ENCODE results near the gene TATDN3.
"Not testable (repeated sequence)": the region's sequence is repeated elsewhere in the genome, so short reads cannot be mapped to it uniquely, and the experiment has no call there.

The TATDN3 gene

DNA sequence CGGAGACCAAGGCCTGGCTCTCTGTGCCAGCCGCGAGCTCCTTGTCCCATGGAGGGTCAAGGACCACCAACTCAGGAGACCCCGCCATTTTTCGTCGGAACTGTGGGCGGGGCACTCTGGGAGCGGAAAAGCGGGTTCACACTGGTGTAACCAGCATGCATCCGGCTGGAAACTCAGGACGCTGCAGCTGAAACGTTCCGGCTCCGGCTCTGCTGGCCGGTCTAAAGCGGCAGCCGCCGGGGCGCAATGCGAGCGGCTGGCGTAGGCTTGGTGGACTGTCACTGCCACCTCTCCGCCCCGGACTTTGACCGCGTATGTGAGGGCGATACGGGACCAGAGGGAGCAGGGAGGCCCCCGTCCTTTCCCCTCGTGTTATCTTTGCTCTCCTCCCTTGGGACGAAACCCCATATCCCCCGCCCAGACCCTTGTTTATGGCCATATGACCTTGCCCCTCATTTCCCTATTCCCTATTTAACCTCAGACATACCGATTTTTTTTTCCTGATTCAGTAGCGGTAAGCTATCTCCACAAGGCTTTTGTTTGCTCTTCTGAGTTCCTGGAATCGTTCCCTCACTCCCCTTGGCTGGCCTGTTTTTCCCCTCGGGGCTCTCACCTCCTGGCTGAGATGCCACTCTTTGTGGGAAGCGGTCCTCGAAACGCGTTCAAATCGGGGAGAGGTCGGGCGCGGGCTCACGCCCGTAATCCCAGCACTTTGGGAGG, at the start of gene TATDN3, which contains the start of gene NSL1:
Gene TATDN3 (plus strand): TSS at position 219 of the 720 bp plus-strand sequence. CDS start 28 bp downstream, at position 247.
Gene NSL1 (minus strand): TSS at position 102 of the 720 bp plus-strand sequence. CDS start 14 bp downstream, at position 88.
- DNase-seq: peak; percentile 76 to 98 (median 88)

DNA sequence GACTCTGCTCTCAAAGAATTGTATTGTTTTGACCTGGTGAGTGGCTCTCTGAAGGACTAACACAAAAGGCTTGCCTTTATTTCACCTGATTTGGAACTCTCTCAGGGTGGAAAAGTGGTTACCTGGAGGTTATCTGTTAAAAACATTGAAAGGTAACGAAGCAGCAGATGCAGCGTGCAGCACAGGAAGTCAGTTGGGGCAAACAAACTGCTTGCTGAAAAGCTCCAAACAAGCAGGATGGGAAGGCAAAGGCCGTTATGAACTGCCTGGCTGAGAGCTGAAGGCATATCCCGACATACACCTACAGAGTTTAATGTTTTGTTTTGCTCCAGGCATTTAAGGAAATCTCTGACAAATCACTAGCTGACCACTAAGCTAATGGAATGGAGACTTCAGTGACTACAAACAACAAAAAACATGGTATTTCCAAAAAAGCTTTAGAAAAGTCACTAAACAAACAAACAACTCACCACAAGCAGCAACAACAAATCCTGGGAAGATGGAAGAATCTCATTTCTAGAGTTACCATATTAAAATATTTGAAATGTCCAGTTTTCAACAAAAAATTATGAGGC, 47.7 kb upstream of the TATDN3 start:
- no peak for DNase-seq

DNA sequence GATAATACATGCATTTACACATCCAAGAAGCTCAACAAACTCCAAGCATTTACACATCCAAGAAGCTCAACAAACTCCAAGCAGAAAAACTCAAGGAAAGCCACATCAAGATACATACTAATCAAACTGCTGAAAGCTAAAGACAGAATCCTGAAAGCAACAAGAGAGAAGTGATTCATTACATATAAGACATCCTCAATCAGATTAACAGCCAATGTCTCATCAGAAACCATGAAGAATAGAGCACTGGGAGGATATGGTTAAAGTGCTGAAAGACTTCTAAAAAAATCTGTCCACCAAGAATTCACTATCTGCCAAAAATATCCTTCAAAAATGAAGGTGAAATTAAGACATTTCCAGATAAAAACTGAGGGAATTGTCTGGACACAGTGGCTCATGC, 46.4 kb upstream of the TATDN3 start:
- no peak for DNase-seq

GRCh38 chr1:212746546-212746945, 45.1 kb upstream of the TATDN3 start:
- no peak for DNase-seq

- DNase-seq: no peak
Measured at GRCh38 chr1:212749821-212750535, 41.7 kb upstream of the TATDN3 start.

- no peak for DNase-seq
Measured at GRCh38 chr1:212752252-212752933, 39.3 kb upstream of the TATDN3 start.

- no peak for DNase-seq
Measured at GRCh38 chr1:212752934-212753497, 38.7 kb upstream of the TATDN3 start.

- no peak for DNase-seq
Measured at GRCh38 chr1:212753749-212754148, 37.9 kb upstream of the TATDN3 start.

DNA sequence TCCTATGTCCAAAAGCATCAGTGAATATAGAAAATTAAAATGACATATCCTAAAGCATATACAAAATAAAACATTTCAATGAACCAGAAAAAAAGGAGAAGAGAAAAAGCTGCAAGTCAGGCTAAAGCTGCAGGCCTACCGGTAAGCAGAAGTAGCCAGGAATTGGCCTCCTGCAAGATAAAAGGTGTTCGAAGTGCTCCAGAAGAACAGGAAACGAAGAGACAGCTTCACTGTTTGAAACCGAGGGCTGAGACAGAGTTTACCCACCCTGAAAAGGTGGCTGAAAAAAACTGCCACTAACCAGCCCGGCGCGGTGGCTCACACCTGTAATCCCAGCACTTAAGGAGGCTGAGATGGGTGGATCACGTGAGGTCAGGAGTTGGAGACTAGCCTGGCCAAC, 37.5 kb upstream of the TATDN3 start:
- no peak for DNase-seq

GRCh38 chr1:212754680-212755079, 37.0 kb upstream of the TATDN3 start:
- DNase-seq: no peak

DNA sequence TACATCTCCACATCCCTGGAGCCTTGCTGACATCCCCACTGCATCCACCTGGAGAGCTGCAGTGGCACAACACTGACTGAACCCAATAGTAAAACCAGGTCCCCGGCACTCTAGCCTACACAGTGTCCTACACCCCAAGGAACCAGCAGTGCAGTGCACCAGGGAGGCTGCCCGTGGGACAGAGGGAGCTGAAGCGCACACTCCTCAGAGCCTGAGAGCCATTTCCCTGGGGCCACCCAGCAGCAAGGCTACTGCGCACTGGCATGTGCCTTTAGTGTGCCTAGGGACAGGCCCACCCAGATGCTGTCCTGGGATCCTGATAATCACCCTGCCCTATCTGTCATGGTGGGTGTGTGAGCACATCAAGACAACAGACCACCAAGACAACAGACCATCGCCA, 32.0 kb upstream of the TATDN3 start:
- DNase-seq: no peak

DNA sequence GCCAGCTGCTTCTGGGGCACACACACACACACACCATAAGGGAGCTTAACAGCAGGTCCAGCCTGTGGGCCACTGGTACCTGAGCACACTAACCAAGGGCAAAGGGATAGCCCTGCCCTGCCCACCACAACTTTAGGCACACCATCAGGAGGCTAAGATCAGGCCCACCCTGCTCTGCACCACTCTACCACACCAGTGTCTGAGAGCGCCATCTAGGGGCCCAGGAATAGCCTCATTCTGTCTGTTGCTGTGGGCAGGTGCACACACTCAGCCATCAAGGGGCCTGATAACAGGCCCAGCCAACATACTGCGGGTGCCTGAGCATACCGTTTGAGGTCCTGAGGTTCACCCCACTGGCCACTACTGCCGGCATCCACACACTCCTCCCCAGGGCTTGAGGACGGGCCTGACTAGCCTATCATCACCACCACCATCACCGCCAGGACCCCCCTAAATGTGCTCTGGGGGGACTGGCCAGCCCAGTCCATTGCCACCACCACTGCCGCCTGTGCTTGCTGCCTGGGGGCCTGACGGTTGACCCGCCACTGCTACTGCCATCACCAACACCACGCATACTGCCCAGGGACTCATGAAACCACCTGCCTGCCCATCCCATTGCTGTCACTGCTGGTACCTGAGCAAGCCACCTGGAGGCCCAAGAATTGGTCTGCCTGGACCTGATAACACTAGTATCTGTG, 31.4 kb upstream of the TATDN3 start:
- peak in 3 of 4 experiments; percentile 1 to 13 (median 3) for DNase-seq

- DNase-seq: no peak
Measured at GRCh38 chr1:212762234-212762633, 29.5 kb upstream of the TATDN3 start.

DNA sequence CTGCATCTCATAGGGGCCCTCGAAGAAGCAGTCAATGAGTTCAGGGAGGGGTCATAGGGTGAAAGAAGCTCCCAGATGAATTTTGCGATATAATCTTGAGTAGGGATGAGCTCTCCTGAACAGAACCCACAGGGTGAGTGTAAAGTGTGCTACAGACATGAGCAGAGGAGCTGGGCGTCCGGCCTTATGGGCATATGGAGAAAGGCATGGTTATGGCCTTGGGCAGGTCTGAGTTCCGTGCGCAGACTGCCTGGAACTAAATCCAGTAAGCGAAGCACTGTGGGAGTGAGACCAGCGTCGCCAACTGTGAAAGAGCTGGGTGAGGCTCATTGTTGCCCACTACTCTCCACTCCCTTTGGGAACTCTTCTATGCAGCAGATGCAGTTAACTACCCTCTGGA, 28.9 kb upstream of the TATDN3 start:
- DNase-seq: no peak

DNA sequence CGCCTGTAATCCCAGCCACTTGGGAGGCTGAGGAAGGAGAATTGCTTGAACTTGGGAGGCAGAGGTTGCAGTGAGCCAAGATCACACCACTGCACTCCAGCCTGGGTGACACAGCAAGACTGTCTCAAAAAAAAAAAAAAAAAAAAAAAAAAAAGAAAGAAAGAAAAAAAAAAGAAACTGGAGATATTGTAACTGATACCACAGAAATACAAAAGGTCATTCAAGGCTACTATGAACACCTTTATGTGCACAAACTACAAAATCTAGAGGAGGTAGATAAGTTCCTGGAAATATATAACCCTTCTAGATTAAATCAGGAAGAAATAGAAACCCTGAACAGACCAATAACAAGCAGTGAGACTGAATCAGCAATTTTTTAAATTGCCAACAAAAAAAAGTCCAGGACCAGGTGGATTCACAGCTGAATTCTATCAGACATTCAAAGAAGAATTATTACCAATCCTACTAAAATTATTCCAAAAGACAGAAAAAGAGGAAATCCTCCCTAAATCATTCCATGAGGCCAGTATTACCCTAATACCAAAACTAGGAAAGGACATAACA, 26.9 kb upstream of the TATDN3 start:
- DNase-seq: not testable (repeated sequence)

DNA sequence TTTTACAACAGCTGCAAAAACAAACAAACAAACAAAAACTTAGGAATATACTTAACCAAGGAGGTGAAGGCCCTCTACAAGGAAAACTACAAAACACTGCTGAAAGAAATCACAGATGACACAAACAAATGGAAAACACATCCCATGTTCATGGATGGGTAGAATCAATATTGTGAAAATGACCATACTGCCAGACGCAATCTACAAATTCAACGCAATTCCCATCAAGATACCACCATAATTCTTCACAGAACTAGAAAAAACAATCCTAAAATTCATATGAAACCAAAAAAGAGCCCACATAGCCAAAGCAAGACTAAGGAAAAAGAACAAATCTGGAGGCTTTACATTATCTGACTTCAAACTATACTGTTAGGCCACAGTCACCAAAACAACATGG, 24.9 kb upstream of the TATDN3 start:
- DNase-seq: not testable (repeated sequence)

DNA sequence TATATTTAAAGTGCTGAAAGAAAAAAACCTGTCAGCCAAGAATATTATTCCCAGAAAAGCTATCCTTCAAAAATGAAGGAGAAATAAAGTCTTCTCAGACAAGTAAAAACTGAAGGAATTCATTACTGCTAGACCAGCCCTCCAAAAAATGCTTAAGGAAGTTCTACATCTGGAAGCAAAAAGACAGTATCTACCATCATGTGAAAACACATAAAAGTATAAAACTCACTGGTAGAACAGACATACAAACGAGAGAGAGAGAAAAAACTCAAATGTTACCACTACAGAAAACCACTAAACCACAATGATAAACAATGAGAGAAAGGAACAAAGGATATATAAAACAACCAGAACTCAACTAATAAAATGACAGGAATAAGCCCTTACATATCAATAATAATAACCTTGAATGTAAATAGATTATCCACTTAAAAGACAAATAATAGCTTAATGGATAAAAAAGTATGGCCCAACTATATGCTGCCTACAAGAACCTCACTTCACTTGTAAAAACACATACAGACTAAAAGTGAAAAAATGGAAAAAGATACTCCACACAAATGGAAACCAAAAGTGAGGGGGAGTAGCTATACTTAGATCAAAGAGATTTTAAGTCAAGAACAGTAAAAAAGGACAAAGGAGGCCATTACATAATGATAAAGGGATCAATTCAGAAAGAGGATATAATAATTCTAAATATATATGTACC, 22.1 kb upstream of the TATDN3 start:
- no peak for DNase-seq

DNA sequence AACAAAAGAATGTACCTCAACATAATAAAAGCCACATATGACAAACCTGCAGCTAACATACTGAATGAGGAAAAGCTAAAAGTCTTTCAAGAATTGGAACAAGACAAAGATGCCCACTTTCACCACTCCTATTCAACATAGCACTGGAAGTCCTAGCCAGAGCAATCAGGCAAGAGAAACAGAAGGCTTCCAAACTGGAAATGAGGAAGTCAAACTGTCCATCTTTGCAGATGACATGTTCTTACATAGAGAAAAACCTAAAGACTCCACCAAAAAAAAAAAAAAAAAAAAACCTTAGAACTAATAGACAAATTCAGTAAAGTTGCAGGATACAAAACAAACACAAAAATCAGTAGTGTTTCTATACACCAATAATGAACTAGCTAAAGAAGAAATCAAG, 20.4 kb upstream of the TATDN3 start:
- no peak for DNase-seq

DNA sequence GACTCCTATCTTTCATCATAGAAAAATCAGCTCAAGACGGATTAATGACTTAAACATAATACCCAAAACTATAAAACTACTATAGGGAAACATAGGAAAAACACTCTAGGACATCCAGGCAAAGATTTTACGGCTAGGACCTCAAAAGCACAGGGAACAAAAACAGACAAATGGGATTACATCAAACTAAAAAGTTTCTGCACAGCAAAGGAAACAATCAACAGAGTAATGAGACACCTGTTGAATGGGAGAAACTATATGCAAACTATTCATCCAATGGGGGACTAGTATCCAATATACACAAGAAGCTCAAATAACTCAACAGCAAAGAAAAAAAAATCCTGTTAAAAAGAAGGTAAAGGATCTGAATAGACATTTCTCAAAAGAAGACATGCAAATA, 18.7 kb upstream of the TATDN3 start:
- no peak for DNase-seq

- DNase-seq: no peak
Measured at GRCh38 chr1:212774584-212774983, 17.1 kb upstream of the TATDN3 start.

DNA sequence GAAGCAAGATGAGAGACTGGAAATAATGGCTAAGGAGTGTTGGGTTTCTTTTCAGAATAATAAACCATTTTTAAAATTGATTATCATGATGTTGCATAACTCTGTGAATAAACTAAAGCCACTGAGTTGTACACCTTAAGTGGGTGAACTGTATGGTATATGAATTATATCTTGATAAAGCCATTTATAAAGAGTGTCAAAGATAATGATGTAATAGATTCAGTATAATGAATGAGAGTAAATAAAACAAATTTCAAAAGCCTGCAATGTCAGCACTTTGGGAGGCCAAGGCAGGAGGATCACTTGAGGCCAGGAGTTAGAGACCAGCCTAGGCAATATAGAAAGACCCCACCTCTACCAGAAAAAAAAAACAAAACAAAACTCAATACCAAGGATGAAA, 16.5 kb upstream of the TATDN3 start:
- no peak for DNase-seq

Data from activated CD4-positive, CD25-positive, alpha-beta regulatory T cell (primary cell).